HG02981 (cell line): ENCODE data around the gene RTP5.

Source experiments
- ATAC-seq: cut with Tn5 transposase; IDR thresholded peaks from one replicate; pipeline ENCODE4 v1.9.1; 2021; ENCODE audit warnings: mild to moderate bottlenecking, moderate library complexity; ENCODE audit not compliant: unreplicated experiment

The RTP5 gene

DNA sequence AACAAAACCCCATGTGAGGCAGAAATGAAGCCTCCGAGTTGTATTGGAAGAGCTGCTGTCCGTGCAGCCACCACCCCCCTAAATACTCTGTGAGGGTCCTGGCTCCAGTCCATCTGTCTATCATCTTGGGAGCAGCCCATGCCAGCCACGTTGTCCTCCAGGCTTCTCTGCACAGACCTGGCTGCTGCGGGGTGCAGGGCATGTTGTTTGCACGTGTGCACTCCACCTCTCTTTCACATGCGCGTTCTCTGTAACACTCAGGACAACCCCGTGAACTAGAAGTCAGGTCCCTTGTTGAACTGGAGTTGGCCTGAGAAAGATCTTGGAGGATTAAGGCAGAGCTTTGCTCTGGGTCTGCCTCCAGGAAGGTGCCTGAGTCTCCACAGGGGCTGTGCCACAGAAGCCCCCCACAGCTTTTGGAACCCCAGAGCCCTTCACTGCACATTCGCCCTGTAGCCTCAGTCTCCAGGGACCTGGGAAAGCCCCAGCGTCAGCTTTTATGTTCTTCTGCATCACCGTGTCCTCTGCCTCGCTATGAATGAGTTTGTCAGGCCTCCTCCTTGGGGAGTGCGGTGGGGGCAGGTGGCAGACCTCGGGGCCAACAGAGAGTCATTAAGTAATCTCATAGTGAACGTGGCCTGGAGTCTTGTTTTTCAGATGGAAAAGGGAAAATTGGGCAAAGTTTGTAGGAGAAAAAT lies 16.6 kb downstream of the RTP5 start:
- no peak for ATAC-seq

GRCh38 chr2:241886840-241887447 lies 17.4 kb downstream of the RTP5 start:
- ATAC-seq = no peak

- ATAC-seq = no peak
These were observed 18.4 kb downstream of the RTP5 start for GRCh38 chr2:241887806-241888522.

DNA sequence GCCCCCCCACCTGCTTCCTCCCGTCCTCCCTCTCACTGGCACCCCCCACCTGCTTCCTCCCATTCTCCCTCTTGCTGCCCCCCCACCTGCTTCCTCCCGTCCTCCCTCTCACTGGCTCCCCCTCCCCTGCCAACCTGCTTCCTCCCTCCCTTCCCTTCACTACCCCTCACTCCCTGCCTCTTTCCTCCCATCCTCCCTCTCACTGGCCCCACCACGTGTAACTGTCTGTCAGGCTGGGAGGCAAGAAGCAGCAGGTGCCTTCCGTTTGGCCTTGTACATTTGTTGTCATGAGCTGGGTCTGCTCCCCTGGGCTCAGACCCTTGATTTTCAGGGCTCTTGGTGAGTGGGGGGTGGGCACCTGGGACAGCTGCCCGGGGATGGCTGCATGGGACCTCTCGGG lies 19.1 kb downstream of the RTP5 start:
- no peak for ATAC-seq

DNA sequence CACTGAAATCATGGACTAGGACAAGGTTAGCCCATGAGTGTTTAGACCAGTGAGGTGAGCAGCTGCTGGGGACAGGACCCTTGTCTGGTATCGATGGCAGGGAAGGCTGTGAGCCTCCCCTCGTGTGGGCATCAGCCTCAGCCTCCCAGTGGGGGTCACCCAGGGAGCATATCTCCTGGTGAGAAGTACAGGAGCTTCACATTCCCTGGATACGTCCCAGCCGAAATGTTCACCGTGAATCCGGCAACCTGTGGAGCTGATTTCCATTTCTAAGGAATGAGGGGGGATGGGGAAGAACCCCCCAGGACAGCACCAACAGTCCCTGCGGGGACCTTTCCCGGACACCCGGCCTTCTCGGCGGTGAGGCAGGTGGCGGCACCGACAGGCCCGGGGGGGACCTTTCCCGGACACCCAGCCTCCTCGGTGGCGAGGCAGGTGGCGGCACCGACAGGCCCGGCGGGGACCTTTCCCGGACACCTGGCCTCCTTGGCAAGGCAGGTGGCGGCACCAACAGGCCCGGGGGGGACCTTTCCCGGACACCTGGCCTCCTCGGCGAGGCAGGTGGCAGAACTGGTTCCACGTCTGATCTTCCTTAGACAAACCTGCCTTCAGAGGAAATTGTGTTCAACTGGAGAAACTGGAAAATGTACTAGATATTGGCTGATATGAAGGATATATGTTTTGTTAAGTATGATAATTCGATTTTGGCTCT lies 21.2 kb downstream of the RTP5 start:
- ATAC-seq = no peak

DNA sequence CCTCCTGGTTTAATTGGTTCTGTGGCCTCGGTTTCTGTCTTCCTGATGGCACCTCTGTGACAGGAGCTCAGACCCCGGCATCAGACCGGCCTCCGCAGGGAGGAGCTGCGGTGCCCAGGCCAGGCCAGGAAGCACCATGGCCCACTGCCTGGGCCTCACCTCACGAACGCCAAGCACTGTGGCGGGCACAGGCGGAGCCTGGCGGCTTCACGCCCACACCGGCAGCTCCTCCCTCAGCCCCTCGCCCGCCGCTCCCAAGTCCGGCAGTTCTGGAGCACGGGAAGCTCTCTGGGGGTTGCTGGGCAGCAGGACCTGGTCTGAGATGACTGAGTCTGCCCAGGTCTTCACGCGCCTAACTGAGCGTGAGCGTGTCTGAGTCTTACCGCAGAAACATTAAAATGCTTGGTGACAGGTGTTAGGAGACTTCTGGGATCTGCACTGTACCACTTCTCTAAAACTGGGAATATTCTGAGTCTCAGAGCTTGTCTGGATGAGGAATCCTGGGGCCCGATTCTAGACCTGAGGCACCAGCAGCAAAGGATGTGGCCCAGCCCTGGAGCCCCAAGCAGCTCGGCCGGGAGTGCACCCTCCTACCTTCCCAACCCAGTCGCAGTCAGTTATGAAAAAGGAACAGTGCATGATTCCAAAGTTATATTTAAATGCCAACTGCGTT lies 21.9 kb downstream of the RTP5 start:
- ATAC-seq = no peak

- ATAC-seq = no peak
These were observed 22.4 kb downstream of the RTP5 start for GRCh38 chr2:241891988-241892298.

DNA sequence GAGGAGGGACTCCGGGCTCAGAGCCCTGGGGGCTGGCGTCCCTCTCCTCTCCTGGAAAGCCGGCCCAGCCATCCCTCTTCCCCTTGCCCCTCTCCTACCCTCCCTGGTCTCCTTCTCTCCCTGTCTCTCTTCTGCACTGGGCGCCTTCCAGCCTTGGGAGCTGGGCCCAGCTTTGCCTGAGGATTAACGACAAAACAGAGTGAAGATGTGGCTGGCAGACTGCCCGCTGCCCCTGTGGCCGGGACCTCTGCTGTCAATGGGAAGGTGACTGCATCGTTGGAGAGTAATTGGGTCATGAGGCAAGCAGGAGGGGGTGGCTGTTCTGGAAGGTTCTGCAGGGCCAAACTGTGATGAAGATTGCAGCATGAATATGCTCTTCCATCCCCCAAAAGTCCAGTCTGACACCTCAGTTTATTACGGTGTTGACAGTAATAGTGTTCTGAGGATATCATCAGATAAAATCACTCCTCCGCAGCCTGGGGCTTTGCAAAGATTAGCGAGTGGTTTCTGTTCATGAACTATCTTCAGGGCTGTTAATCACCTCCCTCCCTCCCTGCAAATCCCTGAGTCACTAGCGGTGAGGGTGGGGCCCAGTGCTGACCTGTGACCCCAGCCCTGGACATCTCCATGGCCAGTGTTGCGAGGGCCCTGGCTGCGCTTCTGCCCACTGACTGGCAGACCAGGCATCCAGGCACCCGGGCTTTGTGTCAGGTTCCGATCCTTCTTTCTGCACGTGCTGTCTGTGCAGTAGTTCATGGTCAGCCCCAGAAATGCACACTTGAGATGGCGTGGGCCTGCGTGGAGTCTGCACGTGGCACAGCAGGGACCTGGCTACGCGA lies 23.0 kb downstream of the RTP5 start:
- no peak for ATAC-seq

DNA sequence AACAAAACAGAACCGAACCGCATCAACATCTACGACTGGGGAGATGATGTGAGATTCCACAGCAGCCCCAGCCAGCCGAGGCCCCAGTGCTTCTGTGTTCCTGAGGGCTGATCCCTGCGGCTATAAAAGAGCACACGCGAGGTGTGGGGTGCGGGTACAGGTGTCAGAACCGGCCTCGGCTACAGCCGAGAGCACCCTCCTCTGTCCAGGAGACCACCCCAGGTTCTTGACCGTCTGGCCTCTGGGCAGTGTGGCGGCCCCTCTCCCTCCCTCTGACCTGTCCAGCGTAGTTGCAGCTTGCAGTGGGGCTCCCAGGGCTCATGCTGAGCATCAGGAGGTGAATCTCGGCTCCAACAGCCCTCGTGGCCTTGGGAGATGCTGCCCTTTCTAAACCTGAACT lies 23.7 kb downstream of the RTP5 start:
- ATAC-seq = no peak

- ATAC-seq = no peak
These were observed 24.6 kb downstream of the RTP5 start for GRCh38 chr2:241894056-241894641.

DNA sequence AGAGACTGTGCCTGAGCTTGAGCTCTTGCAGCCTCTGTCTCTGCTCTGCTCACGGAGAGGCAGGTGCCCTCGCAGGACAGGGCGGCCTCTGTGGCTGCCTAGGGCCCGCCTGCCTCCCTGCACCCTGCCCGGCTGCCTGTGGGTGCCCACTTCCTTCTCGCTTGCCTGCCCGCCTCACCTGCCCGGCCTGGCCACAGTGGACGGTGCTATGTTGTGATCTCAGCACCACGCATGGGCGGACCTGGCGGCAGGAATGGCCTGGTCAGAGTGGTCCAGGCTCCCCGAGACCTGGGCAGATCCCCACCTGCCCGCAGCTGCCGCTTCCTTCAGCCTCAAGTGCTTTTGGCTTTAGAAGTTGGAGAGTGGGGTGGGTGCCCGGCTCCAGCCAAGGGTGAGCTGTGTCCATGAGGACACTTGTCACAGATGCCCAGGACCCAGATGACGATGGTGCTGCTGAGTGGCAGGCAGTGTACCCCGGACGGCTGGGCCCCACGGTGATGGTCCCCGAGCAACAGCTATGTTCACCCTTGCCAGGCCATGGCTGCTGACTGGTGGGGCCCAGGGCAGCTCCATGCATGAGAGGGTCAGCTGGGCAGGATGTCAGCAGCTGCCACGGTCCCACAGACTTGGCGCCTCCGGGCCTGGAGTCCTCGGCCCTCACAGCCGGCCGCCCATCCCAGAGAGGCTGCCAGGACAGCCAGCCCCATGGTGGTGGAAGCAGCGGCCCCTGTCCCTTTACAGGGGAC lies 25.3 kb downstream of the RTP5 start:
- ATAC-seq = no peak

DNA sequence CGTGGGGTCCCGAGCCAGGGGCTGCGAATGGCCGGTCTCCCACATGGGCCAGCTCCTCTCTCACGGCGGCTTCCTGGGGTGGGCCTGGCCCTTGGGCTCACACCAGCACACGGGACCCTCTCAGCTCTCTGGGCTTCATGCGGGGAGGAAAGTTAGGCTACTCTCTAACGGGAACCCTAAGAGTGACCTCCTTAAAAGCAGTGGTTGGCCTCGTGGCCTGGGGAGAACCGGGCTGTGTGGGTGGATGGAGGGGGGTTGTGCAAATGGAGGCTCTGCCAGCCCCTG lies 25.8 kb downstream of the RTP5 start:
- ATAC-seq = no peak

DNA sequence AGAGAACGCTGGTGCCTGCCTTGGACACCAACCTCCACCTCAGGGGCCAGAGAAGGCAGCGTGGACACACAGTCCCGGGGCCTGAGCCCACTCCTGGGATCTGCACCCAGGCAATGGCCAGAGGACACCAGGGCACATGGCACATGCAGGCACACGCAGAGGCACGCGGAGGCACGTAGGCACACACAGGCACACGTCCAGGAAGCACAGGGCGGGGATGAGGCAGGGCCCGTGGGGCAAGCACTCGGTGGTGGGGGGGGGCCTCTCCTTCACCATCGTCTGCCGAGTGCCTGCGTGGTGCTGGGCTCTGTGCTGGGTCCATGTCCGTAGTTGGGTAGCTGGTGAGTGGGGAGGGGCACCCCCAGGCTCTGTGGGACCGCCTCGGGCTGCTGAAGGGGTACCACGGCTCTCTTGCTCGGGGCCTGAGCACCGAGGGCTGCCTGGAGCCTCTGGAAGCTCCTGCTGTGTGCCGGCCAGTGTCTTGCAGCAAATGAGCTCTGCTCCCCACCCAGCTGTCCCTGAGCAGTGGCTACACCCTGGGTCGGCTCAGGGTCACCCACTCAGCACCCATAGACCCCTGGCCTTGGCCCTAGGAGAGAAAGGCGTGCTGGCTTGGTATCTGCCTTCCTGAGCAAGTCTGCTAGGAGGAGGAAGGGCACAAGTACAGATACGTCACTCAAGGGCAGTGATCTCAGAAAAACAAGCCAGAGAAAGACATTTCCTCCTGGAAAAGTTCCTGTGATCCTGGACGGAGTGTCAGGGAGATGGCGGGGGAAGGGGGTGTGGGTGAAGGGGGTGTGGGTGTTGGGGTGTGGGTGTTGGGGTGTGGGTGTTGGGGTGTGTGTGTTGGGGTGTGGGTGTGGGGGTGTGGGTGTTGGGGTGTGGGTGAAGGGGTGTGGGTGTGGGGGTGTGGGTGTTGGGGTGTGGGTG lies 26.4 kb downstream of the RTP5 start:
- no peak for ATAC-seq

- no peak for ATAC-seq
These were observed 27.2 kb downstream of the RTP5 start for GRCh38 chr2:241896746-241897201.

DNA sequence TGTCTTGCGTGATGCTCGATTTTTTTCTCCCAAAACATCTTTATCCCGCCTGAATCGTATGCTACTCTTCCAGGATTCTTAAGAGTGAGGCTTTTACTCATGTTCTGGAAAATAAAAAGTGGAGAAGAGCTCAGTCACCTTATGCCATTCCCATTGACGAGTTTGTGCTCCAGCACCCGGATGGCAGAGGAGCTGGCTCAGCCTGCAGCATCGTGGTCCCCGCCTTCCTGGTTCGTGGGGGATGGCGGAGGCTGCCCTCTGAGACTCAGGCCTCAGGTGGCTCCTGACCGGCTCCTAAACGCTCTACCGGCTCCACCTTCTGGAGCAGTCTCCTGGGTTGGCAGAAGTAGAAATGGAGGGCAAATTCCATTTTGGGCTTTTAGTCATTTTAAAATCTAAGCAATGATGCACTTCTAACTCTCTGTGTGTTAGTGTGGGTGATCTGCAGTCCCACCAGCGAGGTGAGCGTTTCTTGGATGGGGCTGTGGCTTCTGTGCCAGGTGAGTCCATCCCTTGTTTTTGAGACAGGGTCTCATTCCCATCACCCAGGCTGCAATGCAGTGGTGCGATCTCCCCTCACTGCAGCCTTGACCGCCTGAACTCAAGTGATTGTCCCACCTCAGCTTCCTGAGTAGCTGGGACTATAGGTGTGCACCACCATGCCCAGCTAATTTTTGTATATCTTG lies 27.8 kb downstream of the RTP5 start:
- no peak for ATAC-seq

GRCh38 chr2:241898463-241899270 lies 29.1 kb downstream of the RTP5 start:
- no peak for ATAC-seq
